SK-N-SH (cell line): ENCODE results near the gene SDK1. TPM values are rescaled to one million over a fixed set of nuclear protein-coding genes. Genes with fewer than 3 reads are reported as not detected.

Experiments
- CTCF ChIA-PET: fragments of 300-600, 350-600 bp; formaldehyde crosslinking; extraction: SDS; loops from one replicate; lab custom pipeline; 2021; lab: Yijun Ruan, JAX
- POLR2A ChIA-PET: fragments of 350-600 bp; sonication (Branson Sonifier 250); formaldehyde crosslinking; extraction: SDS; loops from one replicate; lab custom pipeline; 2020; ENCODE audit warnings: antibody characterized with exemption, inconsistent platforms; lab: Yijun Ruan, JAX
- DNase-seq: peaks from one replicate; pipeline ENCODE4 v3.0.0; 2012
- H2AFZ ChIP-seq: fragments of 200-600 bp; sonication (generic); 2 replicates; pipeline ENCODE4 v1.8.1; 2016; ENCODE audit warnings: antibody characterized with exemption, mild to moderate bottlenecking, low read depth
- H3F3A ChIP-seq: fragments of 200-600 bp; sonication (generic); replicated peaks from 2 replicates; pipeline ENCODE3; 2016; ENCODE audit warnings: antibody characterized with exemption, mild to moderate bottlenecking; ENCODE audit not compliant: insufficient read depth
- H3K27ac ChIP-seq, 2 experiments: fragments of 200-500 bp in 1 of 2; fragments of 200-600 bp in 1 of 2; sonication (Bioruptor generic) in 1 of 2; sonication (generic), shearing (Covaris generic) in 1 of 2; 2 replicates each; pipeline versions ENCODE4 v1.5.1 to v1.6.1; 2014 to 2016; ENCODE audit warnings: low read depth in 2 of 2, inconsistent platforms in 1 of 2, low read length in 1 of 2, mild to moderate bottlenecking in 1 of 2, mixed read lengths in 1 of 2
- H3K27me3 ChIP-seq: fragments of 200-600 bp; sonication (generic), shearing (Covaris generic); 2 replicates; pipeline ENCODE4 v1.6.1; 2016; ENCODE audit warnings: mixed run types; ENCODE audit not compliant: insufficient read depth
- H3K36me3 ChIP-seq, 2 experiments: fragments of 200-500 bp in 1 of 2; fragments of 200-600 bp in 1 of 2; sonication (Bioruptor generic) in 1 of 2; sonication (generic) in 1 of 2; replicated peaks in 1 of 2; 2 replicates each; pipeline versions ENCODE3 to v1.5.1; 2014 to 2016; ENCODE audit warnings: low read length in 1 of 2, mild to moderate bottlenecking in 1 of 2; ENCODE audit not compliant: insufficient read depth in 2 of 2, control insufficient read depth in 1 of 2
- H3K4me1 ChIP-seq, 2 experiments: fragments of 200-500 bp in 1 of 2; fragments of 200-600 bp in 1 of 2; sonication (Bioruptor generic) in 1 of 2; sonication (generic), shearing (Covaris generic) in 1 of 2; 2 replicates each; pipeline versions ENCODE4 v1.5.1 to v1.6.1; 2014 to 2016; ENCODE audit warnings: low read depth in 1 of 2, low read length in 1 of 2, mixed run types in 1 of 2; ENCODE audit not compliant: insufficient read depth in 2 of 2, control insufficient read depth in 1 of 2
- H3K4me2 ChIP-seq: fragments of 200-600 bp; sonication (generic), shearing (Covaris generic); 2 replicates; pipeline ENCODE4 v1.6.1; 2017; ENCODE audit warnings: mixed run types
- H3K4me3 ChIP-seq, 2 experiments: fragments of 200-500 bp in 1 of 2; fragments of 200-600 bp in 1 of 2; sonication (Bioruptor generic) in 1 of 2; sonication (generic), shearing (Covaris generic) in 1 of 2; 2 replicates each; pipeline versions ENCODE4 v1.5.1 to v1.8.1; 2014 to 2016; ENCODE audit warnings: low read depth in 2 of 2, inconsistent platforms in 1 of 2, low read length in 1 of 2, mild to moderate bottlenecking in 1 of 2, mixed read lengths in 1 of 2, moderate library complexity in 1 of 2
- H3K79me2 ChIP-seq: fragments of 200-600 bp; sonication (generic); 2 replicates; pipeline ENCODE4 v1.8.1; 2017; ENCODE audit warnings: mild to moderate bottlenecking; ENCODE audit not compliant: insufficient read depth
- H3K9ac ChIP-seq: fragments of 200-600 bp; sonication (generic); 2 replicates; pipeline ENCODE4 v1.6.1; 2017; ENCODE audit warnings: mixed run types
- H3K9me2 ChIP-seq: fragments of 200-600 bp; sonication (generic); 2 replicates; pipeline ENCODE4 v1.6.1; 2017; ENCODE audit warnings: mixed run types
- H3K9me3 ChIP-seq: fragments of 200-600 bp; sonication (generic); 2 replicates; pipeline ENCODE4 v1.6.1; 2017; ENCODE audit warnings: mixed run types, mild to moderate bottlenecking, moderate library complexity
- H4K20me1 ChIP-seq: fragments of 200-600 bp; sonication (generic); 2 replicates; pipeline ENCODE4 v1.6.1; 2017; ENCODE audit warnings: mild to moderate bottlenecking, mixed run types; ENCODE audit not compliant: insufficient read depth
- EP300 ChIP-seq, 2 experiments: IDR thresholded peaks; 2 replicates each; pipeline versions ENCODE4 v1.4.0 to v1.6.1; 2012; ENCODE audit warnings: borderline replicate concordance in 1 of 2, low read depth in 1 of 2, low read length in 1 of 2
- FOSL2 ChIP-seq: IDR thresholded peaks from 2 replicates; pipeline ENCODE4 v1.4.0; 2012; ENCODE audit warnings: low read depth, mild to moderate bottlenecking, moderate library complexity, borderline replicate concordance
- FOXJ3 ChIP-seq: sonication (generic); formaldehyde crosslinking; IDR thresholded peaks from 2 replicates; pipeline ENCODE4 v1.5.1; 2020; ENCODE audit warnings: mild to moderate bottlenecking, missing genetic modification reagents
- GATA2 ChIP-seq: sonication (generic); formaldehyde crosslinking; IDR thresholded peaks from 2 replicates; pipeline ENCODE4 v1.5.0; 2020; ENCODE audit warnings: mild to moderate bottlenecking, missing genetic modification reagents
- NFIC ChIP-seq: IDR thresholded peaks from 2 replicates; pipeline ENCODE4 v1.4.0; 2012; ENCODE audit warnings: borderline replicate concordance
- NRF1 ChIP-seq: IDR thresholded peaks from 2 replicates; pipeline ENCODE4 v1.6.1; 2012; ENCODE audit warnings: low read depth, mild to moderate bottlenecking, low read length
- RAD21 ChIP-seq: IDR thresholded peaks from 2 replicates; pipeline ENCODE4 v1.6.1; 2012; ENCODE audit warnings: mild to moderate bottlenecking, low read length
- RXRA ChIP-seq: IDR thresholded peaks from 2 replicates; pipeline ENCODE4 v1.4.0; 2012; ENCODE audit warnings: low read depth, mild to moderate bottlenecking, borderline replicate concordance
- SIN3A ChIP-seq: IDR thresholded peaks from 2 replicates; pipeline ENCODE4 v1.6.1; 2012; ENCODE audit warnings: low read depth, mild to moderate bottlenecking, low read length, moderate library complexity, borderline replicate concordance
- YY1 ChIP-seq: IDR thresholded peaks from 2 replicates; pipeline ENCODE4 v1.4.0; 2012; ENCODE audit warnings: low read depth, mild to moderate bottlenecking
- WGBS: methylation state at CpG from one replicate; pipeline ENCODE4 v1.1.6; 2017; ENCODE audit warnings: low lambda C conversion rate; 5-methylcytosine and 5-hydroxymethylcytosine counted together
- polyA plus RNA-seq, 3 experiments: library from polyadenylated mRNA; depleted of rRNA; stranded (reverse); fragments of >200 nt; gene quantifications; 2 replicates each; pipeline ENCODE4 v1.2.3, GENCODE V29; 2012
- TF ChIP-seq, protein P1 (sequence below): IDR thresholded peaks from 2 replicates; pipeline ENCODE4 v1.4.0; 2012; ENCODE audit warnings: low read depth
- TF ChIP-seq, protein P2 (sequence below): fragments of 150-350 bp; IDR thresholded peaks from 2 replicates; pipeline ENCODE4 v1.6.1; 2016; ENCODE audit warnings: mild to moderate bottlenecking, low read depth, low read length
- TF ChIP-seq, protein P3 (sequence below): IDR thresholded peaks from 2 replicates; pipeline ENCODE4; 2012
- TF ChIP-seq, protein P4 (sequence below): IDR thresholded peaks from 2 replicates; pipeline ENCODE4 v1.6.1; 2012; ENCODE audit warnings: mild to moderate bottlenecking, low read depth, low read length, moderate library complexity

The SDK1 gene
- polyA plus RNA-seq, 1 of the 3 experiments (the other 2 are of a cell fraction) = 1.2 TPM

DNA sequence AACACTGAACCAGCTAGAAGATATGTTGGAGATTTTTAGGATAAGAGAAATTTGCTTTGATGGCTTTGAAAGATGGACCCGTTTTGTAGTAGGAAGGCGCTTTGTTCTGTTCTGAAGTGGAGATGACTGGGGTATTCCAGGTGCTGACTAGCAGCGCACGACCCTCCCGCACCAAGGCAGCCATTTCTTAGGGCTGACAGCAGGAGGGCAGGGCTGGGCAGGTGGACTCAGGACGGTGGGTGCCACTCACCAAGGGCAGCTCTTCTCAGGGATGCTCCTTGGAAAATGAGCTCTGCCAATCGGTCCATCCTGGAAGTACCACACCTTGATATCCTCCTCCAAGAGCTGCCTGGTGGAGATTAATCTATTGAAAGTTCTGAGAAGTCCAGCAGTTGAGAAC, 917.4 kb downstream of the SDK1 start:
- 56% methylated on average over 7 of the region's 7 CpGs for WGBS
- DNase-seq = no peak
- CTCF ChIA-PET = no interaction called here
- no peaks in the 10 kb centered on the region for H3K36me3 ChIP-seq
- H3K27me3 ChIP-seq = no peaks in the 10 kb centered on the region
- no peaks in the 10 kb centered on the region for H3F3A ChIP-seq
- no peak overlapping the region for H3K4me3 ChIP-seq
- H3K9me3 ChIP-seq = no peaks in the 10 kb centered on the region
- H3K9ac ChIP-seq = no peak overlapping the region
- no peak overlapping the region for H2AFZ ChIP-seq
- H3K9me2 ChIP-seq = no peaks in the 10 kb centered on the region
- TF ChIP-seq, protein P1, sequence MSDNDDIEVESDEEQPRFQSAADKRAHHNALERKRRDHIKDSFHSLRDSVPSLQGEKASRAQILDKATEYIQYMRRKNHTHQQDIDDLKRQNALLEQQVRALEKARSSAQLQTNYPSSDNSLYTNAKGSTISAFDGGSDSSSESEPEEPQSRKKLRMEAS = no peak
- no peak for TF ChIP-seq GATA2 (CRISPR knock-in tag)
- TF ChIP-seq NFIC = no peak
- TF ChIP-seq FOSL2 = no peak
- no peak for TF ChIP-seq YY1
- TF ChIP-seq, protein P2, sequence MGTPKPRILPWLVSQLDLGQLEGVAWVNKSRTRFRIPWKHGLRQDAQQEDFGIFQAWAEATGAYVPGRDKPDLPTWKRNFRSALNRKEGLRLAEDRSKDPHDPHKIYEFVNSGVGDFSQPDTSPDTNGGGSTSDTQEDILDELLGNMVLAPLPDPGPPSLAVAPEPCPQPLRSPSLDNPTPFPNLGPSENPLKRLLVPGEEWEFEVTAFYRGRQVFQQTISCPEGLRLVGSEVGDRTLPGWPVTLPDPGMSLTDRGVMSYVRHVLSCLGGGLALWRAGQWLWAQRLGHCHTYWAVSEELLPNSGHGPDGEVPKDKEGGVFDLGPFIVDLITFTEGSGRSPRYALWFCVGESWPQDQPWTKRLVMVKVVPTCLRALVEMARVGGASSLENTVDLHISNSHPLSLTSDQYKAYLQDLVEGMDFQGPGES = no peak
- no peak overlapping the region for H3K27ac ChIP-seq
- H3K79me2 ChIP-seq = no peaks in the 10 kb centered on the region
- peaks cover 0 to 6% of the 10 kb centered on the region in 2 experiments; a peak in 1 of 4 replicates for H3K4me1 ChIP-seq
- H3K4me2 ChIP-seq = no peak overlapping the region
- POLR2A ChIA-PET = no interaction called here
- no peaks in the 10 kb centered on the region for H4K20me1 ChIP-seq

DNA sequence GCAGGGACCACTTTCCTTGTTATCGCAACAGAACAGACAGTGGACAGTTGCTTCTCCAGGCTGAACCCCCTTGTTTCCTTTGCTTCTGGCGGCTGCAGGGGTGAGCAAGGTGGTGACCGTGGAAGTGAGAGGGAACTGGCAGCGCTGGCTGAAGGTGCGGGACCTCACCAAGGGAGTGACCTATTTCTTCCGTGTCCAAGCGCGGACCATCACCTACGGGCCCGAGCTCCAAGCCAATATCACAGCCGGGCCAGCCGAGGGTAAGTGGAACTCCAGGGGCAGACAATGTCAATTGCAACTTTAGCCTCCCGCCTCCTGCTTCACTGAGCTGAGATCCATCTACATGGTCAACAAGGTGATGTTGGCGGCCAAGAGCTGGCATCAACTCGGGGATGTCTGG, 919.0 kb downstream of the SDK1 start:
- 77% methylated on average over 14 of the region's 15 CpGs for WGBS
- POLR2A ChIA-PET = no interaction called here

More for the DNA sequence above, 919.0 kb downstream of the SDK1 start:
- Histone ChIP-seq H3K4me1 (peaks cover 0 to 6% of the 10 kb centered on the region in 2 experiments; a peak in 1 of 4 replicates), H3K36me3 (no peaks in the 10 kb centered on the region), H3K4me2 (no peak overlapping the region), H3K79me2 (no peaks in the 10 kb centered on the region), H3K4me3 (no peak overlapping the region), H3K9me3 (no peaks in the 10 kb centered on the region), H3K27me3 (no peaks in the 10 kb centered on the region), H3K9ac (no peak overlapping the region), H3K27ac (no peak overlapping the region), H2AFZ (no peak overlapping the region), H3K9me2 (no peaks in the 10 kb centered on the region), H4K20me1 (no peaks in the 10 kb centered on the region), H3F3A (no peaks in the 10 kb centered on the region)
- CTCF ChIA-PET = interaction anchor here (1.0 kb wide), 1 partner anchor 20 kb away, joined by 3 read pairs; no protein-coding TSS in a partner anchor
- DNase-seq = no peak
- no peak for TF ChIP-seq EP300 (IDR thresholded peaks at IDR 0.05; ENCODE audit: borderline replicate concordance in 1 of 2, low read depth in 1 of 2, low read length in 1 of 2)
- TF ChIP-seq RXRA = no peak
- TF ChIP-seq, protein P3, sequence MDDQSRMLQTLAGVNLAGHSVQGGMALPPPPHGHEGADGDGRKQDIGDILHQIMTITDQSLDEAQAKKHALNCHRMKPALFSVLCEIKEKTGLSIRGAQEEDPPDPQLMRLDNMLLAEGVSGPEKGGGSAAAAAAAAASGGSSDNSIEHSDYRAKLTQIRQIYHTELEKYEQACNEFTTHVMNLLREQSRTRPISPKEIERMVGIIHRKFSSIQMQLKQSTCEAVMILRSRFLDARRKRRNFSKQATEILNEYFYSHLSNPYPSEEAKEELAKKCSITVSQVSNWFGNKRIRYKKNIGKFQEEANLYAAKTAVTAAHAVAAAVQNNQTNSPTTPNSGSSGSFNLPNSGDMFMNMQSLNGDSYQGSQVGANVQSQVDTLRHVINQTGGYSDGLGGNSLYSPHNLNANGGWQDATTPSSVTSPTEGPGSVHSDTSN = no peak
- no peak for TF ChIP-seq FOXJ3 (CRISPR knock-in tag)
- TF ChIP-seq RAD21 = no peak
- TF ChIP-seq GATA2 (CRISPR knock-in tag) = no peak
- TF ChIP-seq, protein P4, sequence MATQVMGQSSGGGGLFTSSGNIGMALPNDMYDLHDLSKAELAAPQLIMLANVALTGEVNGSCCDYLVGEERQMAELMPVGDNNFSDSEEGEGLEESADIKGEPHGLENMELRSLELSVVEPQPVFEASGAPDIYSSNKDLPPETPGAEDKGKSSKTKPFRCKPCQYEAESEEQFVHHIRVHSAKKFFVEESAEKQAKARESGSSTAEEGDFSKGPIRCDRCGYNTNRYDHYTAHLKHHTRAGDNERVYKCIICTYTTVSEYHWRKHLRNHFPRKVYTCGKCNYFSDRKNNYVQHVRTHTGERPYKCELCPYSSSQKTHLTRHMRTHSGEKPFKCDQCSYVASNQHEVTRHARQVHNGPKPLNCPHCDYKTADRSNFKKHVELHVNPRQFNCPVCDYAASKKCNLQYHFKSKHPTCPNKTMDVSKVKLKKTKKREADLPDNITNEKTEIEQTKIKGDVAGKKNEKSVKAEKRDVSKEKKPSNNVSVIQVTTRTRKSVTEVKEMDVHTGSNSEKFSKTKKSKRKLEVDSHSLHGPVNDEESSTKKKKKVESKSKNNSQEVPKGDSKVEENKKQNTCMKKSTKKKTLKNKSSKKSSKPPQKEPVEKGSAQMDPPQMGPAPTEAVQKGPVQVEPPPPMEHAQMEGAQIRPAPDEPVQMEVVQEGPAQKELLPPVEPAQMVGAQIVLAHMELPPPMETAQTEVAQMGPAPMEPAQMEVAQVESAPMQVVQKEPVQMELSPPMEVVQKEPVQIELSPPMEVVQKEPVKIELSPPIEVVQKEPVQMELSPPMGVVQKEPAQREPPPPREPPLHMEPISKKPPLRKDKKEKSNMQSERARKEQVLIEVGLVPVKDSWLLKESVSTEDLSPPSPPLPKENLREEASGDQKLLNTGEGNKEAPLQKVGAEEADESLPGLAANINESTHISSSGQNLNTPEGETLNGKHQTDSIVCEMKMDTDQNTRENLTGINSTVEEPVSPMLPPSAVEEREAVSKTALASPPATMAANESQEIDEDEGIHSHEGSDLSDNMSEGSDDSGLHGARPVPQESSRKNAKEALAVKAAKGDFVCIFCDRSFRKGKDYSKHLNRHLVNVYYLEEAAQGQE = no peak
- TF ChIP-seq NRF1 = no peak
- TF ChIP-seq YY1 = no peak
- no peak for TF ChIP-seq SIN3A
